B cell (primary cell): ENCODE data around the gene ADGRA1.

Experiments
- CTCF ChIP-seq: fragments of 200-600 bp; IDR thresholded peaks from one replicate; pipeline ENCODE4 v1.8.0; 2022; ENCODE audit warnings: antibody characterized with exemption, mild to moderate bottlenecking
- EZH2 ChIP-seq: IDR thresholded peaks from 2 replicates; pipeline ENCODE4 v1.6.1; 2012; ENCODE audit warnings: borderline replicate concordance, low read depth, mild to moderate bottlenecking, moderate library complexity, low read length; ENCODE audit not compliant: insufficient read depth, poor library complexity, severe bottlenecking

- no peak for TF ChIP-seq CTCF
- TF ChIP-seq EZH2: no peak
Measured at GRCh38 chr10:133174689-133175263, 87.1 kb downstream of the ADGRA1 start.
